DND-41 (cell line): ENCODE measurements around the gene ZNF827.

ENCODE experiments used
- ATAC-seq: fragments of 200-7000 bp; cut with Tn5 transposase; 3 replicates; pipeline ENCODE4 v1.9.1; 2021; ENCODE audit warnings: low read depth; ENCODE audit not compliant: insufficient read depth
- DNase-seq: peaks from one replicate; pipeline ENCODE4 v3.0.0-alpha.2; 2020
- H2AFZ ChIP-seq: 2 replicates; pipeline ENCODE4 v1.6.0; 2012; ENCODE audit warnings: low read depth, low read length
- H3K27ac ChIP-seq: 2 replicates; pipeline ENCODE4 v1.5.1; 2012; ENCODE audit warnings: low read length, inconsistent platforms
- H3K27me3 ChIP-seq: fragments of 200-600 bp; sonication (generic); 2 replicates; pipeline ENCODE4 v1.6.0; 2012; ENCODE audit warnings: low read length, mild to moderate bottlenecking, inconsistent platforms; ENCODE audit not compliant: insufficient read depth, poor library complexity
- H3K36me3 ChIP-seq: 2 replicates; pipeline ENCODE4 v1.5.1; 2012; ENCODE audit warnings: low read length, inconsistent platforms; ENCODE audit not compliant: insufficient read depth
- H3K4me1 ChIP-seq: 2 replicates; pipeline ENCODE4 v1.5.1; 2012; ENCODE audit warnings: mild to moderate bottlenecking, low read length; ENCODE audit not compliant: insufficient read depth
- H3K4me2 ChIP-seq: 2 replicates; pipeline ENCODE4 v1.6.0; 2012; ENCODE audit warnings: mild to moderate bottlenecking, moderate library complexity, low read length, inconsistent platforms; ENCODE audit not compliant: insufficient read depth
- H3K4me3 ChIP-seq, 2 experiments: fragments of 200-600 bp in 1 of 2; shearing (Covaris generic) in 1 of 2; 2 replicates each; pipeline ENCODE4 v1.5.1; 2012 to 2016; ENCODE audit warnings: inconsistent platforms in 2 of 2, low read length in 2 of 2, mild to moderate bottlenecking in 2 of 2, low read depth in 1 of 2, moderate library complexity in 1 of 2
- H3K79me2 ChIP-seq: 2 replicates; pipeline ENCODE4 v1.6.0; 2012; ENCODE audit warnings: low read length, inconsistent platforms; ENCODE audit not compliant: insufficient read depth
- H3K9ac ChIP-seq: 2 replicates; pipeline ENCODE4 v1.6.0; 2012; ENCODE audit warnings: low read depth, mild to moderate bottlenecking, inconsistent platforms, low read length, moderate library complexity
- H3K9me3 ChIP-seq: 2 replicates; pipeline ENCODE4 v1.5.1; 2012; ENCODE audit warnings: low read length, moderate library complexity, mild to moderate bottlenecking, inconsistent platforms; ENCODE audit not compliant: insufficient read depth, severe bottlenecking
- H4K20me1 ChIP-seq: 2 replicates; pipeline ENCODE4 v1.6.0; 2012; ENCODE audit warnings: low read length; ENCODE audit not compliant: insufficient read depth
- EZH2 ChIP-seq: IDR thresholded peaks from 3 replicates; pipeline ENCODE4 v1.6.1; 2012; ENCODE audit warnings: borderline replicate concordance, low read depth, mild to moderate bottlenecking, moderate library complexity, low read length, inconsistent platforms; ENCODE audit not compliant: severe bottlenecking
- TF ChIP-seq, protein P1 (sequence below): IDR thresholded peaks from 2 replicates; pipeline ENCODE4 v1.5.1; 2012; ENCODE audit warnings: borderline replicate concordance, low read length, moderate library complexity, mild to moderate bottlenecking; ENCODE audit not compliant: poor library complexity, severe bottlenecking; ENCODE audit errors: extremely low read depth

The ZNF827 gene

GRCh38 chr4:145912376-145912775 lies 26.2 kb downstream of the ZNF827 start:
- TF ChIP-seq EZH2 = no peak
- TF ChIP-seq, protein P1, sequence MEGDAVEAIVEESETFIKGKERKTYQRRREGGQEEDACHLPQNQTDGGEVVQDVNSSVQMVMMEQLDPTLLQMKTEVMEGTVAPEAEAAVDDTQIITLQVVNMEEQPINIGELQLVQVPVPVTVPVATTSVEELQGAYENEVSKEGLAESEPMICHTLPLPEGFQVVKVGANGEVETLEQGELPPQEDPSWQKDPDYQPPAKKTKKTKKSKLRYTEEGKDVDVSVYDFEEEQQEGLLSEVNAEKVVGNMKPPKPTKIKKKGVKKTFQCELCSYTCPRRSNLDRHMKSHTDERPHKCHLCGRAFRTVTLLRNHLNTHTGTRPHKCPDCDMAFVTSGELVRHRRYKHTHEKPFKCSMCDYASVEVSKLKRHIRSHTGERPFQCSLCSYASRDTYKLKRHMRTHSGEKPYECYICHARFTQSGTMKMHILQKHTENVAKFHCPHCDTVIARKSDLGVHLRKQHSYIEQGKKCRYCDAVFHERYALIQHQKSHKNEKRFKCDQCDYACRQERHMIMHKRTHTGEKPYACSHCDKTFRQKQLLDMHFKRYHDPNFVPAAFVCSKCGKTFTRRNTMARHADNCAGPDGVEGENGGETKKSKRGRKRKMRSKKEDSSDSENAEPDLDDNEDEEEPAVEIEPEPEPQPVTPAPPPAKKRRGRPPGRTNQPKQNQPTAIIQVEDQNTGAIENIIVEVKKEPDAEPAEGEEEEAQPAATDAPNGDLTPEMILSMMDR = no peak
- Histone ChIP-seq H3K4me3 (no peak overlapping the region), H3K27me3 (no peaks in the 10 kb centered on the region), H3K79me2 (no peaks in the 10 kb centered on the region), H3K36me3 (no peaks in the 10 kb centered on the region), H4K20me1 (no peaks in the 10 kb centered on the region), H3K27ac (no peak overlapping the region), H3K9ac (no peak overlapping the region), H3K4me1 (no peaks in the 10 kb centered on the region), H3K4me2 (no peak overlapping the region), H3K9me3 (no peaks in the 10 kb centered on the region), H2AFZ (no peak overlapping the region)
- DNase-seq (no peak), ATAC-seq (no peak)

DNA sequence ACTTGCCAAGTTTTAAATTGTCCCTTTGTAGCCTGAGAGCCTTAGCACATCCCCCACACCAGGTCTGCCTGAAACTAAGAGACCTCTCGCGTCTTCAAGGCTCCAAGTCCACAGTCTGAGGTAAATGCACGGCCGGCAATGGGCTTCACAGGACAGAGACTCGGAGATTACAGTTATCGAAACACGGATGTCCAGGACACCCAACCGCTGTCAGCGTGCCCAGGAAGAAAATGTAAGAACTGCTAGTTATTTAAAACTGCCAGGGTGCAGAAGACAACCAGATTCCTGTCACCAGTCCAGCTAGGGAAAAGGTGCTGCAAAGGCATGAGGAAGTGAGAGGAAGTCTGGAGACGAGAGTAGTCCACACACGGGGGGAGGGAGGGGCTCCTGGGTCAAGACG lies 28.9 kb downstream of the ZNF827 start:
- no peak for DNase-seq
- Histone ChIP-seq H3K4me2 (no peak overlapping the region), H3K4me1 (no peaks in the 10 kb centered on the region), H4K20me1 (no peaks in the 10 kb centered on the region), H3K9ac (no peak overlapping the region), H3K27ac (no peak overlapping the region), H3K9me3 (no peaks in the 10 kb centered on the region), H2AFZ (no peak overlapping the region), H3K79me2 (no peaks in the 10 kb centered on the region), H3K36me3 (no peaks in the 10 kb centered on the region), H3K27me3 (no peaks in the 10 kb centered on the region), H3K4me3 (no peak overlapping the region)
- TF ChIP-seq, protein P1 = no peak
- no peak for TF ChIP-seq EZH2
- ATAC-seq = no peak

GRCh38 chr4:145909281-145909715 lies 29.3 kb downstream of the ZNF827 start:
- no peaks in the 10 kb centered on the region for H4K20me1 ChIP-seq
- no peaks in the 10 kb centered on the region for H3K36me3 ChIP-seq
- DNase-seq (no peak), ATAC-seq (no peak)
- H3K27ac ChIP-seq = no peak overlapping the region
- no peak overlapping the region for H3K4me2 ChIP-seq
- H3K4me1 ChIP-seq = no peaks in the 10 kb centered on the region
- H3K27me3 ChIP-seq = no peaks in the 10 kb centered on the region
- H2AFZ ChIP-seq = no peak overlapping the region
- H3K4me3 ChIP-seq = no peak overlapping the region
- H3K79me2 ChIP-seq = no peaks in the 10 kb centered on the region
- no peak for TF ChIP-seq EZH2
- TF ChIP-seq, protein P1 = no peak
- no peaks in the 10 kb centered on the region for H3K9me3 ChIP-seq
- no peak overlapping the region for H3K9ac ChIP-seq

- no peaks in the 10 kb centered on the region for H4K20me1 ChIP-seq
- no peak overlapping the region for H3K4me2 ChIP-seq
- no peaks in the 10 kb centered on the region for H3K79me2 ChIP-seq
- H3K4me1 ChIP-seq = no peaks in the 10 kb centered on the region
- no peaks in the 10 kb centered on the region for H3K9me3 ChIP-seq
- no peak overlapping the region for H3K27ac ChIP-seq
- no peaks in the 10 kb centered on the region for H3K27me3 ChIP-seq
- TF ChIP-seq EZH2 = no peak
- TF ChIP-seq, protein P1 = no peak
- ATAC-seq (no peak), DNase-seq (no peak)
- no peak overlapping the region for H3K9ac ChIP-seq
- no peak overlapping the region for H3K4me3 ChIP-seq
- H2AFZ ChIP-seq = no peak overlapping the region
- no peaks in the 10 kb centered on the region for H3K36me3 ChIP-seq
Measured at GRCh38 chr4:145907812-145908211, 30.8 kb downstream of the ZNF827 start.
